Astrocyte of the cerebellum (primary cell): ENCODE data around the gene PLA2G4F.

Experiments used
- DNase-seq: peaks from one replicate; pipeline ENCODE4 v3.0.0-alpha.2; 2011; ENCODE audit warnings: low read depth
- H3K4me3 ChIP-seq: 2 replicates; pipeline ENCODE4 v1.5.1; 2011; ENCODE audit warnings: mild to moderate bottlenecking, low read depth, low read length, moderate library complexity
- CTCF ChIP-seq: IDR thresholded peaks from 2 replicates; pipeline ENCODE4 v1.5.1; 2012; ENCODE audit warnings: low read length, low read depth, moderate library complexity, mild to moderate bottlenecking; ENCODE audit errors: missing control alignments
- in situ Hi-C: cut with HindIII; loops from 2 replicates; pipeline ENCODE4 v1.10.0; 2017; ENCODE audit warnings: low sequenced_read_pairs

Gene PLA2G4F

GRCh38 chr15:42090781-42091180, 65.7 kb downstream of the PLA2G4F start:
- TF ChIP-seq CTCF: no peak
- in situ Hi-C loops: no loop called here
- H3K4me3 ChIP-seq: no peak overlapping the region
- DNase-seq: no peak

- in situ Hi-C loops: no loop called here
- H3K4me3 ChIP-seq: no peak overlapping the region
These were observed 66.1 kb downstream of the PLA2G4F start for GRCh38 chr15:42090370-42090769.

GRCh38 chr15:42089942-42090341, 66.5 kb downstream of the PLA2G4F start:
- no peak for TF ChIP-seq CTCF
- H3K4me3 ChIP-seq: no peak overlapping the region
- in situ Hi-C loops: no loop called here
- DNase-seq: no peak

More at GRCh38 chr15:42090370-42090769, 66.1 kb downstream of the PLA2G4F start:
- DNase-seq: no peak
- TF ChIP-seq CTCF: no peak
